C4-2B (cell line): ENCODE data around the gene TAS2R8.

Experiments
- CTCF ChIP-seq: fragments of 450-650 bp; conservative IDR thresholded peaks from 2 replicates; pipeline ENCODE4 v1.5.1; 2017; ENCODE audit warnings: mild to moderate bottlenecking
- ZFX ChIP-seq: fragments of 450-650 bp; IDR thresholded peaks from 2 replicates; pipeline ENCODE4 v1.6.1; 2017

GRCh38 chr12:10783252-10783651, 23.8 kb downstream of the TAS2R8 start:
- TF ChIP-seq CTCF (no peak), ZFX (no peak)
